ENCODE data around the gene AUTS2. TPM values are rescaled to one million over a fixed set of nuclear protein-coding genes. Genes with fewer than 3 reads are reported as not detected.
"Not testable (repeated sequence)": the region's sequence is repeated elsewhere in the genome, so short reads cannot be mapped to it uniquely, and the experiment has no call there.

AUTS2 gene
- total and polyA plus RNA-seq, 2 experiments from 2014 or later, result 32.0 to 91.0 TPM

GRCh38 chr7:70361821-70362220 is 763.5 kb downstream of the AUTS2 start:
- Histone ChIP-seq H3K27me3 (ENCODE audit: insufficient read depth) (no peaks in the 10 kb centered on the region), H4K20me1 (replicated peaks; ENCODE audit: insufficient read depth) (no peaks in the 10 kb centered on the region), H2AFZ (no peak overlapping the region), H3F3A (replicated peaks; ENCODE audit: low read depth) (no peaks in the 10 kb centered on the region), H3K9me2 (ENCODE audit: insufficient read depth) (peaks cover 15% of the 10 kb centered on the region; the same call in 1 of the 2 replicates), H3K36me3 (ENCODE audit: insufficient read depth) (no peaks in the 10 kb centered on the region), H3K27ac (ENCODE audit: low read depth) (no peak overlapping the region), H3K4me2 (no peak overlapping the region), H3K79me2 (replicated peaks; ENCODE audit: insufficient read depth) (no peaks in the 10 kb centered on the region), H3K4me3 (no peak overlapping the region), H3K4me1 (ENCODE audit: insufficient read depth) (no peaks in the 10 kb centered on the region)
- Mint-ChIP-seq H3K9me3 (no peaks in the 10 kb centered on the region; the same call in 2 of the 3 replicates), H3K4me1 (no peaks in the 10 kb centered on the region; the same call in 2 of the 3 replicates), H3K36me3 (ENCODE audit: low read depth) (no peaks in the 10 kb centered on the region), H3K27me3 (ENCODE audit: insufficient read depth, low read depth, poor library complexity) (peaks cover 3% of the 10 kb centered on the region), H3K4me3 (no peak overlapping the region), H3K27ac (no peak overlapping the region)
- ATAC-seq (no peak), DNase-seq (ENCODE audit: low spot score) (no peak)
- TF ChIP-seq ZNF114 (CRISPR knock-in tag; IDR thresholded peaks at IDR 0.05) (no peak), NANOG (IDR thresholded peaks at IDR 0.05; ENCODE audit: borderline replicate concordance) (no peak), STAT1 (IDR thresholded peaks at IDR 0.05; ENCODE audit: unreplicated experiment) (no peak)
- TF ChIP-seq, protein P1, sequence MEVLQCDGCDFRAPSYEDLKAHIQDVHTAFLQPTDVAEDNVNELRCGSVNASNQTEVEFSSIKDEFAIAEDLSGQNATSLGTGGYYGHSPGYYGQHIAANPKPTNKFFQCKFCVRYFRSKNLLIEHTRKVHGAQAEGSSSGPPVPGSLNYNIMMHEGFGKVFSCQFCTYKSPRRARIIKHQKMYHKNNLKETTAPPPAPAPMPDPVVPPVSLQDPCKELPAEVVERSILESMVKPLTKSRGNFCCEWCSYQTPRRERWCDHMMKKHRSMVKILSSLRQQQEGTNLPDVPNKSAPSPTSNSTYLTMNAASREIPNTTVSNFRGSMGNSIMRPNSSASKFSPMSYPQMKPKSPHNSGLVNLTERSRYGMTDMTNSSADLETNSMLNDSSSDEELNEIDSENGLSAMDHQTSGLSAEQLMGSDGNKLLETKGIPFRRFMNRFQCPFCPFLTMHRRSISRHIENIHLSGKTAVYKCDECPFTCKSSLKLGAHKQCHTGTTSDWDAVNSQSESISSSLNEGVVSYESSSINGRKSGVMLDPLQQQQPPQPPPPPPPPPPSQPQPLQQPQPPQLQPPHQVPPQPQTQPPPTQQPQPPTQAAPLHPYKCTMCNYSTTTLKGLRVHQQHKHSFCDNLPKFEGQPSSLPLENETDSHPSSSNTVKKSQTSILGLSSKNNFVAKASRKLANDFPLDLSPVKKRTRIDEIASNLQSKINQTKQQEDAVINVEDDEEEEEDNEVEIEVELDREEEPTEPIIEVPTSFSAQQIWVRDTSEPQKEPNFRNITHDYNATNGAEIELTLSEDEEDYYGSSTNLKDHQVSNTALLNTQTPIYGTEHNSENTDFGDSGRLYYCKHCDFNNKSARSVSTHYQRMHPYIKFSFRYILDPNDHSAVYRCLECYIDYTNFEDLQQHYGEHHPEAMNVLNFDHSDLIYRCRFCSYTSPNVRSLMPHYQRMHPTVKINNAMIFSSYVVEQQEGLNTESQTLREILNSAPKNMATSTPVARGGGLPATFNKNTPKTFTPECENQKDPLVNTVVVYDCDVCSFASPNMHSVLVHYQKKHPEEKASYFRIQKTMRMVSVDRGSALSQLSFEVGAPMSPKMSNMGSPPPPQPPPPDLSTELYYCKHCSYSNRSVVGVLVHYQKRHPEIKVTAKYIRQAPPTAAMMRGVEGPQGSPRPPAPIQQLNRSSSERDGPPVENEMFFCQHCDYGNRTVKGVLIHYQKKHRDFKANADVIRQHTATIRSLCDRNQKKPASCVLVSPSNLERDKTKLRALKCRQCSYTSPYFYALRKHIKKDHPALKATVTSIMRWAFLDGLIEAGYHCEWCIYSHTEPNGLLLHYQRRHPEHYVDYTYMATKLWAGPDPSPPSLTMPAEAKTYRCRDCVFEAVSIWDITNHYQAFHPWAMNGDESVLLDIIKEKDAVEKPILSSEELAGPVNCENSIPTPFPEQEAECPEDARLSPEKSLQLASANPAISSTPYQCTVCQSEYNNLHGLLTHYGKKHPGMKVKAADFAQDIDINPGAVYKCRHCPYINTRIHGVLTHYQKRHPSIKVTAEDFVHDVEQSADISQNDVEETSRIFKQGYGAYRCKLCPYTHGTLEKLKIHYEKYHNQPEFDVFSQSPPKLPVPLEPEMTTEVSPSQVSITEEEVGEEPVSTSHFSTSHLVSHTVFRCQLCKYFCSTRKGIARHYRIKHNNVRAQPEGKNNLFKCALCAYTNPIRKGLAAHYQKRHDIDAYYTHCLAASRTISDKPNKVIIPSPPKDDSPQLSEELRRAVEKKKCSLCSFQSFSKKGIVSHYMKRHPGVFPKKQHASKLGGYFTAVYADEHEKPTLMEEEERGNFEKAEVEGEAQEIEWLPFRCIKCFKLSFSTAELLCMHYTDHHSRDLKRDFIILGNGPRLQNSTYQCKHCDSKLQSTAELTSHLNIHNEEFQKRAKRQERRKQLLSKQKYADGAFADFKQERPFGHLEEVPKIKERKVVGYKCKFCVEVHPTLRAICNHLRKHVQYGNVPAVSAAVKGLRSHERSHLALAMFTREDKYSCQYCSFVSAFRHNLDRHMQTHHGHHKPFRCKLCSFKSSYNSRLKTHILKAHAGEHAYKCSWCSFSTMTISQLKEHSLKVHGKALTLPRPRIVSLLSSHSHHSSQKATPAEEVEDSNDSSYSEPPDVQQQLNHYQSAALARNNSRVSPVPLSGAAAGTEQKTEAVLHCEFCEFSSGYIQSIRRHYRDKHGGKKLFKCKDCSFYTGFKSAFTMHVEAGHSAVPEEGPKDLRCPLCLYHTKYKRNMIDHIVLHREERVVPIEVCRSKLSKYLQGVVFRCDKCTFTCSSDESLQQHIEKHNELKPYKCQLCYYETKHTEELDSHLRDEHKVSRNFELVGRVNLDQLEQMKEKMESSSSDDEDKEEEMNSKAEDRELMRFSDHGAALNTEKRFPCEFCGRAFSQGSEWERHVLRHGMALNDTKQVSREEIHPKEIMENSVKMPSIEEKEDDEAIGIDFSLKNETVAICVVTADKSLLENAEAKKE (CRISPR knock-in tag; IDR thresholded peaks at IDR 0.05), result no peak

- H3K4me3 Mint-ChIP-seq; H3K36me3 Mint-ChIP-seq (ENCODE audit: low read depth); H3K27me3 Mint-ChIP-seq (ENCODE audit: insufficient read depth, low read depth, poor library complexity); H3K9me3 Mint-ChIP-seq; H3K27ac ChIP-seq (ENCODE audit: low read depth); H3K4me3 ChIP-seq; H3K27me3 ChIP-seq (ENCODE audit: insufficient read depth); H3K4me1 ChIP-seq (ENCODE audit: insufficient read depth); H3K4me2 ChIP-seq; H3K9me2 ChIP-seq (ENCODE audit: insufficient read depth); H3K79me2 ChIP-seq (replicated peaks; ENCODE audit: insufficient read depth); DNase-seq (ENCODE audit: low spot score); H4K20me1 ChIP-seq (replicated peaks; ENCODE audit: insufficient read depth); H3F3A ChIP-seq (replicated peaks; ENCODE audit: low read depth); ATAC-seq; H3K4me1 Mint-ChIP-seq; H3K27ac Mint-ChIP-seq; H2AFZ ChIP-seq; H3K36me3 ChIP-seq (ENCODE audit: insufficient read depth): not testable (repeated sequence)
Measured at GRCh38 chr7:70364393-70364792, 766.1 kb downstream of the AUTS2 start.

Measured in GM23338 (cell line).